RWPE1 (cell line): Measurements from ENCODE around the gene LY6G6C.

Experiments used
- CTCF ChIA-PET: fragments of 350-600 bp; sonication (Branson Sonifier 250); formaldehyde crosslinking; extraction: SDS; loops from one replicate; lab custom pipeline; 2021; lab: Yijun Ruan, JAX
- POLR2A ChIA-PET: fragments of 400-600 bp; formaldehyde crosslinking; extraction: SDS; loops from one replicate; lab custom pipeline; 2020; ENCODE audit warnings: antibody characterized with exemption; ENCODE audit not compliant: low non-redundant PET; lab: Yijun Ruan, JAX
- DNase-seq: peaks from one replicate; pipeline ENCODE4 v3.0.0; 2012; ENCODE audit warnings: low spot score
- H3K27ac ChIP-seq: fragments of 450-650 bp; 2 replicates; pipeline ENCODE4 v1.5.1; 2017
- TF ChIP-seq, protein P1 (sequence below): fragments of 450-650 bp; conservative IDR thresholded peaks from 2 replicates; pipeline ENCODE4 v1.5.1; 2017; ENCODE audit warnings: low read depth, mild to moderate bottlenecking

Gene LY6G6C

GRCh38 chr6:31737991-31738979, 16.7 kb upstream of the LY6G6C start:
- CTCF ChIA-PET, result interaction anchor here (0.6 to 1.3 kb wide), 3 partner anchors 14 to 91 kb away, joined by 4 to 6 read pairs (median 4); no protein-coding TSS in a partner anchor
- peak overlapping the region; percentile 96 for H3K27ac ChIP-seq
- TF ChIP-seq, protein P1, sequence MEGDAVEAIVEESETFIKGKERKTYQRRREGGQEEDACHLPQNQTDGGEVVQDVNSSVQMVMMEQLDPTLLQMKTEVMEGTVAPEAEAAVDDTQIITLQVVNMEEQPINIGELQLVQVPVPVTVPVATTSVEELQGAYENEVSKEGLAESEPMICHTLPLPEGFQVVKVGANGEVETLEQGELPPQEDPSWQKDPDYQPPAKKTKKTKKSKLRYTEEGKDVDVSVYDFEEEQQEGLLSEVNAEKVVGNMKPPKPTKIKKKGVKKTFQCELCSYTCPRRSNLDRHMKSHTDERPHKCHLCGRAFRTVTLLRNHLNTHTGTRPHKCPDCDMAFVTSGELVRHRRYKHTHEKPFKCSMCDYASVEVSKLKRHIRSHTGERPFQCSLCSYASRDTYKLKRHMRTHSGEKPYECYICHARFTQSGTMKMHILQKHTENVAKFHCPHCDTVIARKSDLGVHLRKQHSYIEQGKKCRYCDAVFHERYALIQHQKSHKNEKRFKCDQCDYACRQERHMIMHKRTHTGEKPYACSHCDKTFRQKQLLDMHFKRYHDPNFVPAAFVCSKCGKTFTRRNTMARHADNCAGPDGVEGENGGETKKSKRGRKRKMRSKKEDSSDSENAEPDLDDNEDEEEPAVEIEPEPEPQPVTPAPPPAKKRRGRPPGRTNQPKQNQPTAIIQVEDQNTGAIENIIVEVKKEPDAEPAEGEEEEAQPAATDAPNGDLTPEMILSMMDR, result no peak
- POLR2A ChIA-PET, result interaction anchor here (0.5 to 0.6 kb wide), 2 partner anchors 67 to 86 kb away, joined by 3 to 4 read pairs; partner anchors contain the start of gene BAG6
- DNase-seq, result peak; percentile 48

DNA sequence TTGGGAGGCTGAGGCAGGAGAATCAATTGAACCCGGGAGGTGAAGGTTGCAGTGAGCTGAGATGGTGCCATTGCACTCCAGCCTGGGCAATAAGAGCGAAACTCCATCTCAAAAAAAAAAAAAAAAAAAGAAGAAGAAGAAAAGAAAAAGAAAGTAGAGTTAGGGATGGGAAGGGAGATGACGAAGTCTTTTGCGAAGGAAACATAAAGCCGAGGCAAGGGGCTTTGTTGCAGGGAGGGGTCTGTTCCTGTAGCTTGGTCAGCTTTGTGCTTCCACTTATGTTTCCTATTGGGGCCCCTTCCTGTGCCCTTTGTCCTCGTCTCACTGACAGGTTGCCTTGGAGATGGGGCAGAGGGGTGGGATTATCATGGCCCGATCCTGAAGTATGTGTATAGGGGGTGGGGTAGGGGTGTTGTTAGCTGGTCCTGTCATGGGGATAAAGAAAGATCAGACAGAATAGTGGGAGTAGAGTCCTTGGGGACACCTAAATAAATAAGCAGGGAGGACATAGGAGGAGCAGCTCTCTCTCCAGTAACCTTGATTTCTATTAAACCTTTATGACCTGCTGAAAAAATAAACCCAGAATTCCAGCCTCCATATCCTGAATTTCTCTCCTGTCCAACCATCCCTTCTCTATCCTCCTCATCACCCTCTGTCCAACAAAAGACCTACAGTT, 15.9 kb upstream of the LY6G6C start:
- peak overlapping the region; percentile 96 for H3K27ac ChIP-seq
- TF ChIP-seq, protein P1, result no peak
- ChIA-PET POLR2A (no interaction called here), CTCF (interaction anchor here (0.6 kb wide), 1 partner anchor 57 kb away, joined by 4 read pairs; no protein-coding TSS in a partner anchor)
- DNase-seq, result no peak

GRCh38 chr6:31736768-31737314, 15.3 kb upstream of the LY6G6C start:
- ChIA-PET CTCF (interaction anchor here (0.6 kb wide), 1 partner anchor 33 kb away, joined by 3 read pairs; no protein-coding TSS in a partner anchor), POLR2A (no interaction called here)
- TF ChIP-seq, protein P1, result no peak
- no peak for DNase-seq
- H3K27ac ChIP-seq, result peak overlapping the region; percentile 96

- ChIA-PET CTCF (interaction anchor here (0.5 to 0.8 kb wide), 5 partner anchors 33 to 216 kb away, joined by 3 read pairs; partner anchors contain the start of gene HSPA1B), POLR2A (interaction anchor here (1.2 kb wide), 1 partner anchor 76 kb away, joined by 3 read pairs; the partner anchor contains the start of gene C6orf47)
- TF ChIP-seq, protein P1, result no peak
- H3K27ac ChIP-seq, result peak within 1 kb of the TSS; percentile 96
- DNase-seq, result peak; percentile 94
These were observed 14.6 kb upstream of the LY6G6C start, which contains the start of gene CLIC1 for GRCh38 chr6:31736021-31736767. TSS of gene CLIC1 (minus strand) at chr6:31736530. CDS start at chr6:31736300, 230 bp downstream.

- POLR2A ChIA-PET, result interaction anchor here (0.6 to 1.2 kb wide), 2 partner anchors 24 to 74 kb away, joined by 3 read pairs; partner anchors contain the start of gene C6orf47
- peak; percentile 86 for DNase-seq
- CTCF ChIA-PET, result interaction anchor here (0.6 to 0.8 kb wide), 3 partner anchors 10 to 54 kb away, joined by 3 to 8 read pairs (median 4); partner anchors contain the start of gene LY6G5C
- peak overlapping the region; percentile 96 for H3K27ac ChIP-seq
- TF ChIP-seq, protein P1, result no peak
These were observed 13.4 kb upstream of the LY6G6C start for GRCh38 chr6:31734821-31735406.
